Spleen (tissue), 7 donors: ENCODE data around the gene DACH1.

Experiments used
- CTCF ChIP-seq, 11 experiments: fragments of 200-600 bp in 7 of 11; fragments of 450-650 bp in 4 of 11; sonication (generic) in 4 of 11; IDR thresholded peaks in 8 of 11; conservative IDR thresholded peaks in 3 of 11; 1 replicate in 7 of 11; 2 replicates in 4 of 11; pipeline versions ENCODE4 v1.4.0 to v1.8.0; 2016 to 2021; ENCODE audit warnings: antibody characterized with exemption in 11 of 11, inconsistent platforms in 4 of 11, mild to moderate bottlenecking in 1 of 11
- POLR2A ChIP-seq, 3 donors: fragments of 450-650 bp; IDR thresholded peaks; one replicate each; pipeline ENCODE4 v1.5.1; 2017; ENCODE audit warnings: antibody characterized with exemption in 3 of 3, mild to moderate bottlenecking in 1 of 3
- POLR2AphosphoS5 ChIP-seq, 3 donors: sonication (generic); formaldehyde crosslinking; IDR thresholded peaks; one replicate each; pipeline ENCODE4 v1.5.1; 2017; ENCODE audit warnings: antibody characterized with exemption in 3 of 3
- donor health status: DM: no; HTN: no; CAD: no; lungs with moderate emphysema.
- donor health status: DM: no; HTN: no; CAD: no.
- donor health status: DM: no; HTN: no; CAD: no.

DNA sequence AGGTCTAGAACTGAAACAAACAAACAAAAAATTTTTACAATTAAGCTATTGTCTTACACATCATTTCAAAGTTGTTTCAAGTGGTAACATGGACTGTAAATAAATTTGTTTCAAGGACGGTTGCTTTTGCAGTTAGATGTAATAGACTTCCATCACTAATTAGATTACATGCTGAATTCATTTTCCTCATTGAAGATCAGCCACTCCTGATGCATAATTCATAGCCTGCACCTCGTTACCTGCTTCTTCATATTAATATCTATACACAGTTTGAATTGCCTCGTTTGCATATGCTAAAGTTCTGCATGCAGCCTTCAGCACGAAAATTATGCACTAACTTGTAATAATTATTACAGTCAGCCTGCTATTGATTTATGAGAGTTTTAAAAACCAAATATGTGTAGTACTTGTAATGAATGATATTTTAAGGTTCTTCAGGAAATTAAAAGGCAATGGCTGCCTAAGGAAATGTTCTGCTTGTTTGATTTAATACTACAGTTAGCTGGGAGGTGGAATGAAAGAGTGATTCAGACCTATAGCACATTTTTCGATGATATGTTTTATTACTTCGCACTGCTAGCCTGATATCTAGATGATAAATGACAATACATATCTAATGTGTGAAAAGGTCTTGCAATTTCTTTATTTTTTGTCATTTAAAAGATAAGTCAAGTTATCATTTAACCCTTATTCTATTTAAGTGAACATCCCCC lies 184.9 kb downstream of the DACH1 start:
- TF ChIP-seq CTCF (IDR thresholded peaks at IDR 0.05 in 8 of 11, conservative IDR thresholded peaks at IDR 0.05 in 3 of 11) (no peak), POLR2A (IDR thresholded peaks at IDR 0.05) (no peak), POLR2AphosphoS5 (IDR thresholded peaks at IDR 0.05) (no peak)
